Fibroblast of lung (primary cell): ENCODE measurements around the gene RPS16.

Experiments
- EZH2 ChIP-seq: IDR thresholded peaks from 2 replicates; pipeline ENCODE4 v1.5.1; 2012; ENCODE audit warnings: low read length, control low read depth, mild to moderate bottlenecking; ENCODE audit errors: missing control alignments
- TF ChIP-seq, protein P1 (sequence below), 2 donors: IDR thresholded peaks in 1 of 2; conservative IDR thresholded peaks in 1 of 2; 1 replicate in 1 of 2; 2 replicates in 1 of 2; pipeline ENCODE4 v1.5.1; 2011 to 2012; ENCODE audit warnings: low read length in 2 of 2, control low read depth in 1 of 2, inconsistent platforms in 1 of 2, low read depth in 1 of 2, mild to moderate bottlenecking in 1 of 2

- no peak for TF ChIP-seq EZH2
- TF ChIP-seq, protein P1, sequence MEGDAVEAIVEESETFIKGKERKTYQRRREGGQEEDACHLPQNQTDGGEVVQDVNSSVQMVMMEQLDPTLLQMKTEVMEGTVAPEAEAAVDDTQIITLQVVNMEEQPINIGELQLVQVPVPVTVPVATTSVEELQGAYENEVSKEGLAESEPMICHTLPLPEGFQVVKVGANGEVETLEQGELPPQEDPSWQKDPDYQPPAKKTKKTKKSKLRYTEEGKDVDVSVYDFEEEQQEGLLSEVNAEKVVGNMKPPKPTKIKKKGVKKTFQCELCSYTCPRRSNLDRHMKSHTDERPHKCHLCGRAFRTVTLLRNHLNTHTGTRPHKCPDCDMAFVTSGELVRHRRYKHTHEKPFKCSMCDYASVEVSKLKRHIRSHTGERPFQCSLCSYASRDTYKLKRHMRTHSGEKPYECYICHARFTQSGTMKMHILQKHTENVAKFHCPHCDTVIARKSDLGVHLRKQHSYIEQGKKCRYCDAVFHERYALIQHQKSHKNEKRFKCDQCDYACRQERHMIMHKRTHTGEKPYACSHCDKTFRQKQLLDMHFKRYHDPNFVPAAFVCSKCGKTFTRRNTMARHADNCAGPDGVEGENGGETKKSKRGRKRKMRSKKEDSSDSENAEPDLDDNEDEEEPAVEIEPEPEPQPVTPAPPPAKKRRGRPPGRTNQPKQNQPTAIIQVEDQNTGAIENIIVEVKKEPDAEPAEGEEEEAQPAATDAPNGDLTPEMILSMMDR (conservative IDR thresholded peaks at IDR 0.05 in 1 of 2, IDR thresholded peaks at IDR 0.05 in 1 of 2; ENCODE audit: low read depth in 1 of 2, low read length in 2 of 2): no peak
Measured at GRCh38 chr19:39465956-39466747, 30.4 kb upstream of the RPS16 start.
